IPS-18c (cell line): ENCODE measurements around the gene CELF4.

ENCODE experiments used
- H3K4me3 ChIP-seq: 2 replicates; pipeline ENCODE4 v1.7.0; 2013; ENCODE audit warnings: low read depth, mild to moderate bottlenecking, low read length, moderate library complexity; ENCODE audit not compliant: insufficient read depth
- H3K9me3 ChIP-seq: one replicate; pipeline ENCODE4 v1.6.1; 2013; ENCODE audit warnings: mild to moderate bottlenecking, low read length, moderate library complexity; ENCODE audit not compliant: control insufficient read depth, insufficient read depth

Gene CELF4

DNA sequence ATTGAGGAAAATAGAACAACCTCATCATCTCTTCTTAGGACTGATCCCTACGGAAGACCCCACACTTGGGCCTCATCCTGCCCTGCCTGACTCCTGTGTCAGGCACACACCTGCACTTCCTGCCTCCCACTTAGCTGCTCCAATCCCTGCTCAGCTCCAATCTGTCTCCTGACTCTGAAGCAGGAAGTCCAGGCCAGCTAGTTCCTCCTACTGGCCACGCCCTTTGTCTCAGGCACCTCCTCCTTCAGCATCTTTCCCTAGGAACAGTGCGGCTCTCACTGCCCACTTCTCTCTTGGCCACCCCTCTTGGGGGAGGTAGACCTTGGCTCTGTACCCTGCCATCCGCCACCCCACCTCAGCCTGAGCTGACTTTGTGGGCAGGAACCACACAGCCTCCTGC is 135.8 kb downstream of the CELF4 start:
- no peaks in the 10 kb centered on the region for H3K9me3 ChIP-seq
- no peak overlapping the region for H3K4me3 ChIP-seq

DNA sequence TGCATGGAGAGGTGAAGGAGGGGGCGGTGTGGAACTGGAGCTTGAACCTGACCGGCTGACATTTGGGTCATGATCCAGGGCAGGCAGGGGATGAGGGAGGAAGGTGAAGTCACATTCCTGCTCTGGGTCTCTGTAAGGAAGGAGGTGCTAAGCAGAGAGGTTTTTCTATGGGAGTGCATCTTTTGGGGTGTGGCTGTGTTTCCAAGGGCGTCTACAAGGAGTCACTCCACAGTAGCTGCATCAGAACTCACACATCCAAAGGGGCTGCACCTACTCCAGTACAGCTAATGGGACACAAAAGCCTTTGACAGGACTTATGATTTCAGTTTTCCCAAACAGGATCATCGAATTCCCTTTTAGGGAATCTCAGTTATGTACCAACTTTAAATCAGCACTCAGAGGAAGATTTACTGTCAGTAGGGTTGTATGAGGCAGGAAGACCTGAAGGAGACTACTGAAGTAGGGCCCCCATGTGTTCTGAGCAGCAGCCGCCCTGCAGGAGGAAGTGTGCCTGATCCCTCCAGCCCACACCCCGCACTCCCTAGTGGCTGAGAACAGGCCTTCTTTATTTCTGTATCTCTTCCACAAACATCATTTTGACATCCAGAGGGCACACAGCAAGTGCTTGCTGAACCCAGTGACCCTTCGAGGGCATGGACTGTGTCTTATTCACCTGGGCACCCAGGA is 137.2 kb downstream of the CELF4 start:
- H3K4me3 ChIP-seq, result no peak overlapping the region
- H3K9me3 ChIP-seq, result no peaks in the 10 kb centered on the region

DNA sequence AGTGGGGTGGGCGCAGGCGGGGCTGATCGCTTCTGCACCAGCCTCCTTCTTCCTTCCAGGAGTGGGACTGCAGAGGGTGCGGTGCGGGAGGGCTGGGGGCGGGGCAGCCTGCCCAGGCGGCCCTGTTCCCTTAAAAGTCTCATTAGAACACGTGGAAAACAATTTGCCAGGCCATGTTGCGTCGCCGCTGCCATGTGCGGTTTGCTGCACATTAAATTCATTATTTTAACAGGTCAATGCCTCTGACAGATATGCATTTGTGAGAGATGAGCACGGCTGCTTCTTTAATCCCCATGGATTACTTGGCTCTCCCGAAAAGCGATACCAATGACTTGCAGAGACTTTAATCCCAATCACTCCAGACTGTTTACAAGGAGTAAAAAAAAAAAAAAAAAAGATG is 139.0 kb downstream of the CELF4 start:
- H3K9me3 ChIP-seq, result no peaks in the 10 kb centered on the region
- H3K4me3 ChIP-seq, result no peak overlapping the region

DNA sequence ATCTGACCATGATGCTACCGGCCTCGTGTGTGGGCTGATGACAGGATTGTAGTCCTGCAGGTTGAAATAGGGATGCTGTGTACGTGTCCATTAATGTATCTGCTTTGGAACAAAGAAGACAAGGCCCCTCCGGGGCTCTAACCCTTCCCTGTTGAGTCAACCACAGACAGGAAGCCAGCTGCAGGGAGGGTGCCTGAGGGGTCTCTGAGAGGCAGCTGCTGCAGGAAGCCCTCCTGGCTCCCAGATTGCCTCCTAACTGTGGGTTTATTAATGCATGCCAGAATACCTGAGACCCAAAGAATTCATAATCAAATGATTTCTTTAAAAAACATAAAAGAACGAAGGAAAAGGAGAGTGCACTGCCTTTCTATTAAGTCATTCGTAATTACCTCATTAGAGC is 140.4 kb downstream of the CELF4 start:
- Histone ChIP-seq H3K4me3 (no peak overlapping the region), H3K9me3 (no peaks in the 10 kb centered on the region)

DNA sequence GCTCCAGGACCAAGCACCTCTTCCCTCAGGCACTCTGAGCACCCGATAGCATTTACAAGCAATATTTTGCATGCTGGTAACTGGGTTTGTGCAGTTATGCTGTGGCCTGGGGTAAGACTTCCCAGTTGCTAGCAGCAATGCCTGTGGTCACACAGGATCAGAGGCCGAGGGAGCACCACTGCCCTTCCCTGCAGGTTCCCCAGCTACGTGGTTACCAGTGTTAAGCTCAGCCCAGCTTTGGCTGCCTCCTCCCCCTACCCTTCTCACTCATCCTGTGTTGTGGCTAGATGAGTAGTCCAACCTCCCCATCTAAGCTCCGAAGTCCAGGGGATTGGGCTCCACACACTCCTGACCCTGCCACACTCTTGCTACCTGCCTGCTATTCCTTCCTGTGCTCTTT is 141.1 kb downstream of the CELF4 start:
- H3K9me3 ChIP-seq, result no peaks in the 10 kb centered on the region

DNA sequence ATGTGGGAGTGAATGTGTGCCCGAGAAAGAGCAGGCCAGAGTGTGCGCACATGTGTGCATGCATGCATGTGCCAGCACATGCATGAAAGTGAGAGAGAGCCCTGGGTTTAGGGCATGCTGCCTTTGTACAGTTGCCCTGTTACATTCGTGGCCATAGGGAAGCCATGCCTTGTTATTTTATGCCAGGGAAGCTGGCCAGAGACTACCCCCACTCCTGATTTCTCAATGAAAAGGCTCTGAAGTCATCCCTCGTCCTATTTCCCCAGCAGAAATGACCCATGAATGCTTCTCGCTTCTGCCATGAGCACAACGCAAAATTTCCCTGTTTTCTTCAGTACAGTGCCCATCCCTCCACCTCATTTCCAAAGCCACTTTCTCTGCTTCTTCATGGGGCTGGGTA is 143.0 kb downstream of the CELF4 start:
- H3K9me3 ChIP-seq, result no peaks in the 10 kb centered on the region
- H3K4me3 ChIP-seq, result no peak overlapping the region

More for the DNA sequence above, 141.1 kb downstream of the CELF4 start:
- H3K4me3 ChIP-seq, result no peak overlapping the region

DNA sequence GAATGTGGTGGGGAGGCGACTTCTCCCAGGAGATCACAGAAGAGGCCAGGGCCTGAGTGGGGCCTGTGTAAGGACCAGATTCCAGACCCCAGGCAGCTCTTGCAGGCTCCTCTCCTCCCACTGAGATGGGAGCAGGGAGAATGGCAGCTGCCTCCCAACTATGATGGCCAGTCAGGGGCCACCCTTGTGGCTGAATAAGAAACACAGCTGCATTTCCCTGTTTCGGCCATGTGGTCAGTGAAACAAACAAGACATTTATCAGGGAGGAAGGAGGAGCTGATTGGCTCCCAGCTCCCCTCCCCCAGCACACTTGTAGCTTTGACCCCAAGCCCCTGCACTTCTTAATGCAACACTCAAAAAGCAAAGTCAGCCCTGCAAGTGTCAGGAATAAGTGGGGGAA is 143.5 kb downstream of the CELF4 start:
- Histone ChIP-seq H3K4me3 (no peak overlapping the region), H3K9me3 (no peaks in the 10 kb centered on the region)

DNA sequence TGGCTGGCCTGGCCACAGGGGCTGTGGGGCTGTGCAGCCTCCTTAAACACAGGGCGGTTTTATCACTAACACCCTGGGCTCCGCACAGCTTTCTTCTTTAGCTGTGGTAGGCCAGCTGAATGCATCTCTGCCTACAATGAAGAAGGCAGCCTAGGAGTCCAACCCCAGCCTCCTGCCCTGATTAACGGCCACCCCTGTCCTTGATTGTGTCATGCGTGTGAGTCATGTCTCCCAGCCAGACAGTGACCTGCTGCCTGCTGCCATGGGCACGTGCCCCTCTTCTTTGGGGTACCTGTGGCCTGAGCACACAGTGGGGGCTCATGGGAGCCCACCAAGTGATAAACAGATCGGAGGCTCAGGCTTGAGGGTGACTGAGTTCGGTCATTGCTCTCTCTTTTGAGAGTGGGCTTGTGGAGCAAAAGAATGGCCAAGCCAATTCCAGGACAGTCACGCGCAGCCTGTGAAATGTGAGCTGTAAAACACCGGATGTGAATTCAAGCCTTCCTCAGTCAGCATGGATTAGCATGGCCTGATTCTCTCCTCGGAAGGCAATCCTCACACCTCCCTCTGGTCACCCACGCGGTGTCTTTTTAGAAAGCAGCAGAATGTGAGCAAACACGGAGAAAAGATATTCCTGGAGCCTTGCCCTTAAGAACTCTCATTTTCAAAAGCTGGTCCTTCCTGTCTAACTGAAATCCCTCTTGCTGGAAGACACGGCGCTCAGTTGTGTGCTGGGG is 144.1 kb downstream of the CELF4 start:
- Histone ChIP-seq H3K9me3 (no peaks in the 10 kb centered on the region), H3K4me3 (no peak overlapping the region)

DNA sequence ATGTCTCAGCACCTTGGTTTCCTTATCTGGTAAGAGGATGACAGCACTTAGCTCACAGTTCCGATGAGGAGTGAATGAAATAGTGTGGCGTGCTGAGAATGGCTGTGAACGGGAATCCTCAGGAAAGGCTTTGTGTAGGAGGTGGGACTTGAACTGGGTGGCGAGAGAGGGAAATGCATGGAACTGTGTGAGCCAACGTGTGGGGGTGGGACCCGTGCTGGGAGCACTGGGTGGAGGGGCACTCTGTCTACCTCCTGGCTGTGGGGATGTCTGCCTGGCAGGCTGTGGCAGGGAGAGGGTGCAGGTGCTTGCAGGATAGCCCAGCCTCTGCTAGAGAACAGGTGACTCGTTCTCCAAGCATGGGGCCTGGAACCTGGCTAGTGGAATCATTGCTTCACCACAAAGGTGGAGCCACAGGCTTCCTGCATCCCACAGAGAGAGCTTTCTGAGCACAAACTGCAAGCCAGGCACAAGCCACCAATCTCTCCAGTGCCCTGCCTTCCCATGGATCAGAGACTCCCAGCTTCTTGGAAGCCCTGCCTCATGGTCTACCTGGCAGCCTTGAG is 145.2 kb downstream of the CELF4 start:
- no peak overlapping the region for H3K4me3 ChIP-seq
- no peaks in the 10 kb centered on the region for H3K9me3 ChIP-seq

DNA sequence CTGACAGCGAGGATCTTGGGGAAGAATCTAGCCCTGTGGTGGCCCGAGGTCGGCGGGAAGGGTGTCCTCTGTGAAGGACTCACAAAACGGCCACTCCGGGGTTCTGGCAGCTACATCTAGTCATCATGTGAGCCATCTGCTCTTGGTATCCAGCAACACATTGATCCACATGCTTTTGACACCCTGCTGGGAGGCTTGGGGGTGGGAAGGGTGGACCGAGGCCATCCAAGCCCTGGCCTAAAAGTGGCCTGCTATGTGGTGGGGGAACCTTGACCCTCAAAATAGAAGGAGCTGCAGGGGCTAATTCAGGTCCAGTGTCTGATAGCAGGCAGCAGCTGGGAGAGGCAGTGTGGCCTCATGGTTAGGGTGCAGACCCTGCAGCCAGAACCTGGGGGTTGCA is 145.7 kb downstream of the CELF4 start:
- Histone ChIP-seq H3K4me3 (no peak overlapping the region), H3K9me3 (no peaks in the 10 kb centered on the region)

DNA sequence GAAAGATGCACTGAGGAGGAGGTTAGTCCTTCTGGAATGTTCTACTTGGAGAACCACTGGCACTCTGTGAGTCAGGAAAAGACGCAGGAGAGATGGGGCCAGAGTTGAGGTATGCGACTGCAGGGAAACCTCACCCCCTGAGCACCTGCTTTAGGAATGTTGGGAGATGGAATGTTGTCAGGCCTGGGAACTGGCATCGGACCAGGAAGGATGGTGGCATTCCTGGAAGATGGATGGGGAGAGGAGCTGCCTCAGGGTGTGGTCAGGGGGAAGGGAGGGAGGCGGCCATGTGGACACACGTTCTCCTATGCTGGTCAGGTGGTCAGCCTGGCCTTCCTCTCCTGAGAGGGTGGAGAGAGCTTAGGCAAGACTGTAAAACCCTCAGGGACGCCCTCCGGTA is 146.3 kb downstream of the CELF4 start:
- H3K4me3 ChIP-seq, result no peak overlapping the region
- no peaks in the 10 kb centered on the region for H3K9me3 ChIP-seq

DNA sequence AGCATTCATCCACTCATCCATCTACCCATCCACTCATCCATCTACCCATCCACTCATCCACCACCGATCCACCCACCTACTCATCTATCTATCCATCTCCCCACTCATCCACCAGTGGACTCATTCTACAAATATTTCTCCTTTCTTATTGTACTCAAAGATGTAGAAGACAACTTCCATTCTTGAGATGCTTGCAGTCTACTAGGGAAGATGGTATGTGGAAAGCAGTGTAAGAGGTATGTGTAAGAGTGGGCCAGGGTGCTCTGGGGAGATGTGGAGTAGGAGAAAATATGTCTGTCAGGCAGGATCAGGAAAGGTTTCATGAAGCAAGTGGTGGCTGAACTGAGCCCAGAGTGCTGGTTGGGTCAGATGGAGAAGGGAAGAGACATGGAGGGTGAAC is 150.8 kb downstream of the CELF4 start:
- Histone ChIP-seq H3K9me3 (no peaks in the 10 kb centered on the region), H3K4me3 (no peak overlapping the region)

DNA sequence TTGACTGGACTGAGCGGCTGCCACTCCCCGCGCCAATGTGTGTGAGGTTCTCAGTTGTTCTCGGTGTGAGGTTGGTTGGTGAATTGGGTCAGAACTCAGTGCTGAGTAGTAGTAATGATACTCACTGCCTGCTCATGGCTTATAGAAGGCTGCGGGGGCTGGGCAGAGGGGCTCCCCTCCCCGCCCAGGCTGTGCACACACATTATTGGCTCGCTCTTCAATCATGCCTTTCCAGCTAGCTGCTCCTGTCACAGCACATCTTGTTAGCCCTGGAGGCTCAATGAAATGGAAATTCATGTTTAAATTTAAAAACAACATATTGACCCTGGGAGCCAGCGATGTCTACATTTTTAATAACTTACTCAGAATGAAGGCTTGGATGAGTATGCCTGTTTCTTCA is 152.8 kb downstream of the CELF4 start:
- Histone ChIP-seq H3K9me3 (no peaks in the 10 kb centered on the region), H3K4me3 (no peak overlapping the region)

DNA sequence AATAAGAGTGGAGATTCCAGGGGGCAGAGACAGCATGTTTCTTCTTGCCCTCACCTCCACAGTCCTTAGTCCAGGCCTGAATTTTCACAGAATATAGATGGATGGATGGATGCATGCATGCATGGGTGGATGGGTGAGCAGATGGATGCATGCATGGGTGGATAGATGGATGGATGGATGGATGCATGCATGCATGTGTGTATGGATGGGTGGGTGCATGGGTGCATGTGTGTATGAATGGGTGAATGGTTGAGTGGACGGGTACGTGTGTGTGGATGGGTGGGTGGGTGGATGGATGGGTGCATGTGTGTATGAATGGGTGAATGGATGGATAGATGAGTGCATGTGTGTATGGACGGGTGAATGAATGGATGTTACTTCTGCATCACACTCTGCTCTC is 153.3 kb downstream of the CELF4 start:
- no peak overlapping the region for H3K4me3 ChIP-seq
- H3K9me3 ChIP-seq, result no peaks in the 10 kb centered on the region

DNA sequence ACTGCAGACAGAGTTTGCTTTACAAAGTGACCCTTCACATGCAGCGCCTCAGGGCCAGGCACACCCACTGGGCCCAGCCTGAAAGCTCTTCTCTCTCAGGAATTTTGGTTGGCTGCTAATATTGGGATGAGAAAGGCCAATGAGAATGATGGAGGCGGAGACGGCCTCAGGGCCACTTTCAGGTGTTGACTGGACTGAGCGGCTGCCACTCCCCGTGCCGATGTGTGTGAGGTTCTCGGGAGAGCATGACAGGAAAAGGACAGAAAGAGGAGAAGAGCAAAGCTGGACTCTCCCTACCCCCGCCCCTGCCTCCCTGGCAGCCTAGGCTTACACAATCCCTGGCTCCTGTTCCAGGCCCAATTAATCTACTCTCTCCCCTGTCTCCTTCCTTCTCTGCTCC is 155.7 kb downstream of the CELF4 start:
- Histone ChIP-seq H3K9me3 (no peaks in the 10 kb centered on the region), H3K4me3 (no peak overlapping the region)

DNA sequence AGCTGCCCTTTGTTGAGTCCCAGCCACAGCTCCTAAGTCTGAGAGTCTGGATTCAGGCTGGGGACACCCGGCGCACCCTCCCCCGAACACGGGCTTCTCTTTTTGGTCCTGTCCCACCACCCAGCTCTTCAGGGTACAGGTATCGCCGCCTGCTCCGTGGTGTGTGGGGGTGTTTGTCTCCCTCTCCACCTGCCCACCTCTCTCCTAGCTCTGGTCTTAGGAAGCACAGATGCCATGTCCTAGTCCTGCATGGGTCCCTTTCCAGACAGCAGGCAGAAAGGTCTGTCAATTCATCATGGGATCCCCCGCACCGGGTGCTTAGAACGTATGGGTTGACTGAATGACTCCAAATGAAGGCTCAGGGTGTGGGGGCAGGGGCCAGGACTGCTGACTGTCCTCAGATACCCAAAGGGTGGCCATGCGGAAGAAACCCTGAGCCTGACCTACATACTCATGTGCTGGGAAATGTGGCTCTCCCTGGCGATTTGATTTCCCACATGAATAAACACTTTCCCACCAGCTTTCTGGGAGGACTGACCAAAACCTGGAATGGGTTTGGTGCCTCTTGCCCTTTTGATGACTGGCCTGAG is 156.8 kb downstream of the CELF4 start:
- Histone ChIP-seq H3K9me3 (no peaks in the 10 kb centered on the region), H3K4me3 (no peak overlapping the region)

DNA sequence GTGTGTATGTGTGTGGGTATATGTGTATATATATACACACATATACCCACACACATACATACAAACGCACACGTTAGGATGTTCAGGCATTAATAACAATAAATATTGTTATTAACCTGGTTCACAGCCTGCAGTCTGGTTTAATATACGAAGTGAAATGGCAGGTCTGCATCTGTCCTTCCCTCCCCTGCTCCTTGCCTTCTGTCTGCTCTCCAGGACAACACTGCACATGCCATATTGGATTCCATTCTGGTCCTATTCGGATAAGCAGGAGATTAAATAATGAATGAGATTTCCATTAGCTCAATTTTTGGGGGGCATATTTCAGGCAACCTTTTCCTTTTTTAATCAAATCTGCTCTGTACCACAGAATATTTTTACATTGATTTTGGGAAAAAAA is 158.0 kb downstream of the CELF4 start:
- H3K4me3 ChIP-seq, result no peak overlapping the region
- H3K9me3 ChIP-seq, result no peaks in the 10 kb centered on the region

DNA sequence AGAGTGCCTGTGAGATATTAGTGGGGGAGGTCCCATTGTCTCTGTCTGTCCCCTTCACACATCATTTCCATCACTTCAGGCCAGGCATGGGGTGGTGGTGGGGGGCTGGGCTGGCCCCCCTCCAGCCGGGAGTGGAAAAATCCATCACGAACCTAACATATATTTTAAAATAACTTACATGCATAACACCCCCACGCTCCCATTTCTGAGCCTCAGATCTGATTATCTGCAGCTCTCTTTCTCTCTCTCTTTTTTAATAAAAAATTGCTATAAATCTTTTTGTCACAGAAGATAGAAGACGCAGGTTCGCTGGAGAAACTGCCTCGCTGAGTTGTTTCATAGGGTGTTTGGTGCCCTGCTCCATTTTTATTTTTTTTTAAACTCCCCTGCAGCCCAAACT is 159.8 kb downstream of the CELF4 start:
- Histone ChIP-seq H3K9me3 (no peaks in the 10 kb centered on the region), H3K4me3 (no peak overlapping the region)
